Lung (tissue), 12 donors: ENCODE data around the gene PARVA. TPM values are rescaled to one million over a fixed set of nuclear protein-coding genes. Genes with fewer than 3 reads are reported as not detected.

Source experiments
- ATAC-seq: fragments of 200-7000 bp; cut with Tn5 transposase; one replicate; pipeline ENCODE4 v1.9.1; 2020; ENCODE audit warnings: moderate number of reproducible peaks; ENCODE audit not compliant: insufficient read depth, low FRiP score
- DNase-seq, 3 donors: peaks; one replicate each; pipeline ENCODE4 v3.0.0-alpha.2; 2013 to 2017
- H3K27ac ChIP-seq, 2 donors: one replicate each; pipeline ENCODE4 v1.5.1; 2013; ENCODE audit warnings: mild to moderate bottlenecking in 2 of 2, moderate library complexity in 2 of 2, control low read depth in 1 of 2, inconsistent platforms in 1 of 2, low read depth in 1 of 2, low read length in 1 of 2
- H3K27me3 ChIP-seq, 3 donors: one replicate each; pipeline ENCODE4 v1.5.1; 2013; ENCODE audit warnings: low read length in 2 of 3; ENCODE audit not compliant: control insufficient read depth in 3 of 3, insufficient read depth in 3 of 3
- H3K36me3 ChIP-seq, 4 donors: one replicate each; pipeline ENCODE4 v1.5.1; 2013; ENCODE audit warnings: low read length in 4 of 4, mild to moderate bottlenecking in 1 of 4, moderate library complexity in 1 of 4; ENCODE audit not compliant: control insufficient read depth in 4 of 4, insufficient read depth in 4 of 4
- H3K4me1 ChIP-seq, 5 donors: one replicate each; pipeline ENCODE4 v1.5.1; 2013; ENCODE audit warnings: low read length in 5 of 5, mild to moderate bottlenecking in 2 of 5, moderate library complexity in 1 of 5; ENCODE audit not compliant: control insufficient read depth in 5 of 5, insufficient read depth in 5 of 5
- H3K4me3 ChIP-seq: one replicate; pipeline ENCODE4 v1.5.1; 2013; ENCODE audit warnings: mild to moderate bottlenecking, control low read depth, moderate library complexity
- H3K9ac ChIP-seq, 2 donors: one replicate each; pipeline ENCODE4 v1.5.1; 2013; ENCODE audit warnings: low read length in 2 of 2, control low read depth in 1 of 2; ENCODE audit not compliant: insufficient read depth in 1 of 2
- H3K9me3 ChIP-seq, 4 donors: one replicate each; pipeline ENCODE4 v1.5.1; 2013; ENCODE audit warnings: low read length in 3 of 4, mild to moderate bottlenecking in 1 of 4, moderate library complexity in 1 of 4; ENCODE audit not compliant: control insufficient read depth in 4 of 4, insufficient read depth in 3 of 4
- CTCF ChIP-seq: IDR thresholded peaks from 2 replicates; pipeline ENCODE4 v1.5.1; 2012; ENCODE audit warnings: mild to moderate bottlenecking; ENCODE audit errors: control extremely low read depth, extremely low read depth
- WGBS, 2 donors: extraction: QIAGEN DNeasy Blood & Tissue Kit; methylation state at CpG; one replicate each; pipeline ENCODE4 v1.1.7; 2013; 5-methylcytosine and 5-hydroxymethylcytosine counted together
- polyA plus RNA-seq, 2 donors: library from polyadenylated mRNA; stranded (reverse); fragments of 200-250 nt; gene quantifications; one replicate each; pipeline ENCODE4 v1.2.1, GENCODE V29; 2013
- total RNA-seq, 2 donors: library from RNA; depleted of rRNA in 1 of 2; stranded (reverse); fragments of >200 nt in 1 of 2; gene quantifications; one replicate each; pipeline ENCODE4 v1.2.1, GENCODE V29; 2014 to 2021
- donor health status: control.
- donor health status: control.
- donor health status: Bipolar disorder and iron deficiency.
- donor health status: healthy.
- donor health status: DM: yes; HTN: yes; CAD: no.

The PARVA gene
- total and polyA plus RNA-seq, 4 donors = 19.9 to 71.6 (median 36.2) TPM

GRCh38 chr11:12392672-12393071 lies 15.3 kb downstream of the PARVA start:
- Histone ChIP-seq H3K9ac (no peak overlapping the region), H3K4me3 (no peak overlapping the region), H3K27me3 (no peaks in the 10 kb centered on the region), H3K36me3 (peaks cover 0 to 5% (median 1%) of the 10 kb centered on the region in 4 donors), H3K9me3 (peaks cover 0 to 12% (median 1%) of the 10 kb centered on the region in 4 donors), H3K27ac (no peak overlapping the region), H3K4me1 (peaks cover 4 to 27% (median 22%) of the 10 kb centered on the region in 5 donors)
- DNase-seq = no peak
- TF ChIP-seq CTCF = no peak
- no peak for ATAC-seq
- 95 to 96% methylated on average over 1 of the region's 1 CpG for WGBS, 2 donors

- Histone ChIP-seq H3K4me3 (no peak overlapping the region), H3K27me3 (no peaks in the 10 kb centered on the region), H3K9me3 (peaks cover 0 to 12% (median 1%) of the 10 kb centered on the region in 4 donors), H3K9ac (no peak overlapping the region), H3K27ac (no peak overlapping the region), H3K36me3 (peaks cover 0 to 5% (median 1%) of the 10 kb centered on the region in 4 donors), H3K4me1 (peaks cover 4 to 31% (median 21%) of the 10 kb centered on the region in 5 donors)
- WGBS, 2 donors = 90 to 91% methylated on average over 1 of the region's 1 CpG
- ATAC-seq (no peak), DNase-seq (no peak)
- no peak for TF ChIP-seq CTCF
These were observed 16.3 kb downstream of the PARVA start for GRCh38 chr11:12393691-12394090.

GRCh38 chr11:12394601-12395000 lies 17.2 kb downstream of the PARVA start:
- Histone ChIP-seq H3K9ac (no peak overlapping the region), H3K4me1 (peaks cover 4 to 31% (median 18%) of the 10 kb centered on the region in 5 donors), H3K27me3 (no peaks in the 10 kb centered on the region), H3K9me3 (peaks cover 0 to 12% (median 1%) of the 10 kb centered on the region in 4 donors), H3K36me3 (peaks cover 0 to 5% (median 1%) of the 10 kb centered on the region in 4 donors), H3K4me3 (no peak overlapping the region), H3K27ac (no peak overlapping the region)
- no peak for TF ChIP-seq CTCF
- ATAC-seq (no peak), DNase-seq (no peak)
- WGBS, 2 donors = 93 to 96% methylated on average over 6 of the region's 6 CpGs

- WGBS, 2 donors = 87 to 97% methylated on average over 9 of the region's 9 CpGs
- Histone ChIP-seq H3K27me3 (no peaks in the 10 kb centered on the region), H3K27ac (no peak overlapping the region), H3K9me3 (peaks cover 0 to 12% (median 1%) of the 10 kb centered on the region in 4 donors), H3K36me3 (peaks cover 0 to 5% (median 1%) of the 10 kb centered on the region in 4 donors), H3K4me3 (no peak overlapping the region), H3K9ac (no peak overlapping the region), H3K4me1 (peaks cover 4 to 23% (median 14%) of the 10 kb centered on the region in 5 donors)
- no peak for TF ChIP-seq CTCF
- no peak for DNase-seq
- no peak for ATAC-seq
These were observed 18.0 kb downstream of the PARVA start for GRCh38 chr11:12395333-12395732.
